HEK293 (cell line): Measurements from ENCODE around the gene AGPAT4.

ENCODE experiments used
- CTCF ChIA-PET: fragments of 350-600 bp; formaldehyde crosslinking; extraction: SDS; loops from one replicate; lab custom pipeline; 2021; ENCODE audit warnings: antibody characterized with exemption; lab: Yijun Ruan, JAX
- POLR2A ChIA-PET: fragments of 300-600 bp; formaldehyde crosslinking; extraction: SDS; loops from one replicate; lab custom pipeline; 2020; ENCODE audit warnings: antibody characterized with exemption, inconsistent platforms; lab: Yijun Ruan, JAX
- H3K27ac ChIP-seq: fragments of 200-500 bp; sonication (Bioruptor generic); 2 replicates; pipeline ENCODE4 v1.5.1; 2014; ENCODE audit warnings: low read depth, low read length, control low read depth, inconsistent platforms; ENCODE audit errors: extremely low read depth
- H3K36me3 ChIP-seq, 2 experiments: fragments of 200-500 bp in 1 of 2; sonication (Bioruptor generic) in 1 of 2; 1 replicate in 1 of 2; 2 replicates in 1 of 2; pipeline ENCODE4 v1.5.1; 2014 to 2017; ENCODE audit warnings: inconsistent platforms in 2 of 2, low read length in 2 of 2; ENCODE audit not compliant: control insufficient read depth in 2 of 2, insufficient read depth in 1 of 2
- H3K4me1 ChIP-seq: fragments of 200-500 bp; sonication (Bioruptor generic); 2 replicates; pipeline ENCODE4 v1.5.1; 2014; ENCODE audit warnings: mild to moderate bottlenecking, low read length, inconsistent platforms; ENCODE audit not compliant: control insufficient read depth, insufficient read depth
- H3K4me3 ChIP-seq: 2 replicates; pipeline ENCODE4 v1.5.1; 2011; ENCODE audit warnings: low read depth, mild to moderate bottlenecking, control low read depth, low read length, moderate library complexity
- H3K9me3 ChIP-seq: fragments of 200-500 bp; sonication (Bioruptor generic); 2 replicates; pipeline ENCODE4 v1.5.1; 2014; ENCODE audit warnings: low read depth, low read length, inconsistent platforms; ENCODE audit not compliant: control insufficient read depth, insufficient read depth
- GFI1B ChIP-seq: fragments of 450-650 bp; formaldehyde crosslinking; IDR thresholded peaks from 2 replicates; pipeline ENCODE4 v1.5.1; 2016; ENCODE audit warnings: missing biosample characterization, missing genetic modification characterization
- GLI4 ChIP-seq: fragments of 450-650 bp; formaldehyde crosslinking; IDR thresholded peaks from 2 replicates; pipeline ENCODE4 v1.5.1; 2016; ENCODE audit warnings: missing biosample characterization, missing genetic modification characterization
- MYNN ChIP-seq: fragments of 450-650 bp; formaldehyde crosslinking; IDR thresholded peaks from 2 replicates; pipeline ENCODE4 v1.5.1; 2016; ENCODE audit warnings: missing biosample characterization, missing genetic modification characterization, borderline replicate concordance
- SP3 ChIP-seq: fragments of 450-650 bp; formaldehyde crosslinking; IDR thresholded peaks from 2 replicates; pipeline ENCODE4 v1.5.1; 2016; ENCODE audit warnings: missing biosample characterization, missing genetic modification characterization
- ZNF140 ChIP-seq: fragments of 450-650 bp; formaldehyde crosslinking; IDR thresholded peaks from 2 replicates; pipeline ENCODE4 v1.5.1; 2016; ENCODE audit warnings: missing biosample characterization, missing genetic modification characterization
- ZNF530 ChIP-seq: fragments of 450-650 bp; formaldehyde crosslinking; IDR thresholded peaks from 2 replicates; pipeline ENCODE4 v1.5.1; 2016; ENCODE audit warnings: low read depth, missing biosample characterization, missing genetic modification characterization
- ZNF571 ChIP-seq: fragments of 450-650 bp; formaldehyde crosslinking; IDR thresholded peaks from 2 replicates; pipeline ENCODE4 v1.5.0; 2017; ENCODE audit warnings: missing biosample characterization, missing genetic modification characterization
- ZNF610 ChIP-seq: fragments of 450-650 bp; formaldehyde crosslinking; IDR thresholded peaks from 2 replicates; pipeline ENCODE4 v1.5.1; 2016; ENCODE audit warnings: missing biosample characterization, missing genetic modification characterization, borderline replicate concordance
- ZNF626 ChIP-seq: fragments of 450-650 bp; sonication (Bioruptor Pico); formaldehyde crosslinking; IDR thresholded peaks from 2 replicates; pipeline ENCODE4 v1.5.1; 2018; ENCODE audit warnings: missing biosample characterization, missing genetic modification characterization, inconsistent platforms
- ZNF777 ChIP-seq: fragments of 450-650 bp; formaldehyde crosslinking; IDR thresholded peaks from 2 replicates; pipeline ENCODE4 v1.5.1; 2017; ENCODE audit warnings: missing biosample characterization, missing genetic modification characterization, borderline replicate concordance
- ZNF837 ChIP-seq: fragments of 450-650 bp; formaldehyde crosslinking; IDR thresholded peaks from 2 replicates; pipeline ENCODE4 v1.5.1; 2016; ENCODE audit warnings: missing biosample characterization, missing genetic modification characterization
- ZNF843 ChIP-seq: fragments of 450-650 bp; formaldehyde crosslinking; IDR thresholded peaks from 2 replicates; pipeline ENCODE4 v1.5.1; 2016; ENCODE audit warnings: missing biosample characterization, missing genetic modification characterization
- TF ChIP-seq, protein P1 (sequence below): fragments of 450-650 bp; formaldehyde crosslinking; IDR thresholded peaks from 2 replicates; pipeline ENCODE4 v1.5.1; 2016; ENCODE audit warnings: missing biosample characterization, missing genetic modification characterization, low read depth
- TF ChIP-seq, protein P2 (sequence below): fragments of 450-650 bp; formaldehyde crosslinking; IDR thresholded peaks from 2 replicates; pipeline ENCODE4 v1.5.1; 2017; ENCODE audit warnings: missing biosample characterization, missing genetic modification characterization
- TF ChIP-seq, protein P3 (sequence below): fragments of 450-650 bp; formaldehyde crosslinking; IDR thresholded peaks from 2 replicates; pipeline ENCODE4 v1.5.1; 2017; ENCODE audit warnings: missing biosample characterization, missing genetic modification characterization
- TF ChIP-seq, protein P4 (sequence below): fragments of 450-650 bp; formaldehyde crosslinking; IDR thresholded peaks from 2 replicates; pipeline ENCODE4 v1.5.1; 2016; ENCODE audit warnings: missing biosample characterization, missing genetic modification characterization

The AGPAT4 gene

DNA sequence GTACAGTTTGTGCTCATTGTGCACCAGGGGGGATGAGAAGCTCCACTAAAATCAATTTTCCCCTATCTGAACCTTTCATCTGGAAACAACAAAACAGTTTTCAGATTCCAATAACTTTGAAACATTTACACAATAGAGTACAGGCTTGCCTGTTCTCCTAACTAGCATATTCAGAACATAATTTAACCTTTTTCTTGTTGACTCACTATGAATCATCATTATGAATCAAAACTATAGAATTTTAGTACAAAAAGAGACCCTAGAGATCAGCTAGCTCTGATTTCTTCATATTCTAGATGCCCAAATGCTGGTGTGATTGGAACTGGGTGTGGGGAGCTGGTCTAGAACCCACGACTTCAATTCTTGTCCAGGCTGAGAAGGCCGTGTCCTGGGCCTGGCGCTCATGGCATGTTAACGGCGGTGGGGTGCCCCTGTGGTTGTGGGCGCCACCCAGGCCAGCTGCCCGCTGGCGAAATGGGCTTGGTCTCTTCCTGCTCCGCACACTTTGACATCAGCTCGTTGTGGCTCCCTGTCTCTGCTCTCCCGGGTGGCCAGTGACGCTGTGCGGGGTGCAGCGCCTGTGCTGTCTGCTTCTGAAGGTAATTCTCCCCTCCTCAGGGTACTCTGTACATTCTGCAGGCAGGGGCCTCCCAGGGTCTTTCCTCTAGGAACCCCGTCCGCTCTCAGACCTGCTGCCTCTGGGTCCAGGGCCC lies 29.9 kb upstream of the AGPAT4 start (continued):
- TF ChIP-seq, protein P1, sequence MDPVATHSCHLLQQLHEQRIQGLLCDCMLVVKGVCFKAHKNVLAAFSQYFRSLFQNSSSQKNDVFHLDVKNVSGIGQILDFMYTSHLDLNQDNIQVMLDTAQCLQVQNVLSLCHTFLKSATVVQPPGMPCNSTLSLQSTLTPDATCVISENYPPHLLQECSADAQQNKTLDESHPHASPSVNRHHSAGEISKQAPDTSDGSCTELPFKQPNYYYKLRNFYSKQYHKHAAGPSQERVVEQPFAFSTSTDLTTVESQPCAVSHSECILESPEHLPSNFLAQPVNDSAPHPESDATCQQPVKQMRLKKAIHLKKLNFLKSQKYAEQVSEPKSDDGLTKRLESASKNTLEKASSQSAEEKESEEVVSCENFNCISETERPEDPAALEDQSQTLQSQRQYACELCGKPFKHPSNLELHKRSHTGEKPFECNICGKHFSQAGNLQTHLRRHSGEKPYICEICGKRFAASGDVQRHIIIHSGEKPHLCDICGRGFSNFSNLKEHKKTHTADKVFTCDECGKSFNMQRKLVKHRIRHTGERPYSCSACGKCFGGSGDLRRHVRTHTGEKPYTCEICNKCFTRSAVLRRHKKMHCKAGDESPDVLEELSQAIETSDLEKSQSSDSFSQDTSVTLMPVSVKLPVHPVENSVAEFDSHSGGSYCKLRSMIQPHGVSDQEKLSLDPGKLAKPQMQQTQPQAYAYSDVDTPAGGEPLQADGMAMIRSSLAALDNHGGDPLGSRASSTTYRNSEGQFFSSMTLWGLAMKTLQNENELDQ (tag by site-specific recombination): no peak
- TF ChIP-seq, protein P2, sequence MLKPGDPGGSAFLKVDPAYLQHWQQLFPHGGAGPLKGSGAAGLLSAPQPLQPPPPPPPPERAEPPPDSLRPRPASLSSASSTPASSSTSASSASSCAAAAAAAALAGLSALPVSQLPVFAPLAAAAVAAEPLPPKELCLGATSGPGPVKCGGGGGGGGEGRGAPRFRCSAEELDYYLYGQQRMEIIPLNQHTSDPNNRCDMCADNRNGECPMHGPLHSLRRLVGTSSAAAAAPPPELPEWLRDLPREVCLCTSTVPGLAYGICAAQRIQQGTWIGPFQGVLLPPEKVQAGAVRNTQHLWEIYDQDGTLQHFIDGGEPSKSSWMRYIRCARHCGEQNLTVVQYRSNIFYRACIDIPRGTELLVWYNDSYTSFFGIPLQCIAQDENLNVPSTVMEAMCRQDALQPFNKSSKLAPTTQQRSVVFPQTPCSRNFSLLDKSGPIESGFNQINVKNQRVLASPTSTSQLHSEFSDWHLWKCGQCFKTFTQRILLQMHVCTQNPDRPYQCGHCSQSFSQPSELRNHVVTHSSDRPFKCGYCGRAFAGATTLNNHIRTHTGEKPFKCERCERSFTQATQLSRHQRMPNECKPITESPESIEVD (tag by site-specific recombination): no peak
- TF ChIP-seq, protein P3, sequence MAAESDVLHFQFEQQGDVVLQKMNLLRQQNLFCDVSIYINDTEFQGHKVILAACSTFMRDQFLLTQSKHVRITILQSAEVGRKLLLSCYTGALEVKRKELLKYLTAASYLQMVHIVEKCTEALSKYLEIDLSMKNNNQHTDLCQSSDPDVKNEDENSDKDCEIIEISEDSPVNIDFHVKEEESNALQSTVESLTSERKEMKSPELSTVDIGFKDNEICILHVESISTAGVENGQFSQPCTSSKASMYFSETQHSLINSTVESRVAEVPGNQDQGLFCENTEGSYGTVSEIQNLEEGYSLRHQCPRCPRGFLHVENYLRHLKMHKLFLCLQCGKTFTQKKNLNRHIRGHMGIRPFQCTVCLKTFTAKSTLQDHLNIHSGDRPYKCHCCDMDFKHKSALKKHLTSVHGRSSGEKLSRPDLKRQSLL (tag by site-specific recombination): no peak

DNA sequence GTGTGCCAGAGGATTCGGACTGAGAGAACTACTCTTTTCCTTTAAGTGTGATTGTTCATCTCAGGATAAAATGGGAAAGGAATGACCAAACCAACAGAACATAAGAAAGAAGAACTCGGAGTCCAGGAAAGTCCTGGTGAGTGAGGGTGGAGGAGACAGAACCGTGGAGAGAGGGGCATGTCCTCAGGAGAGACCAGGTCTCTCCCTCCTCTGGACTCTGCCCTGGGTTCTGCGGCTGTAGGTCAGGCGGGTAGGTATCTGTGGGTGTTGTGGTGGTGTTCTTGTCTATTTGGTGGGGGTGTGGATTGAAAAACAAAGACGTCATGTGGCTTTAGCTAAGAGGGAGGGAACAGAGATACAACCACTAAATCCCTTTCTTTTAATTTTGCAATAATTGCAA lies 29.1 kb upstream of the AGPAT4 start:
- Histone ChIP-seq H3K27ac (no peak overlapping the region), H3K36me3 (no peaks in the 10 kb centered on the region), H3K4me3 (no peak overlapping the region), H3K4me1 (no peaks in the 10 kb centered on the region), H3K9me3 (no peaks in the 10 kb centered on the region)
- no peak for TF ChIP-seq ZNF571 (tag by site-specific recombination)
- TF ChIP-seq ZNF140 (tag by site-specific recombination): no peak
- TF ChIP-seq SP3 (tag by site-specific recombination): no peak
- TF ChIP-seq ZNF626 (tag by site-specific recombination): no peak
- TF ChIP-seq ZNF610: no peak
- ChIA-PET POLR2A (no interaction called here), CTCF (interaction anchor here (0.7 kb wide), 1 partner anchor 67 kb away, joined by 3 read pairs; no protein-coding TSS in a partner anchor)

DNA sequence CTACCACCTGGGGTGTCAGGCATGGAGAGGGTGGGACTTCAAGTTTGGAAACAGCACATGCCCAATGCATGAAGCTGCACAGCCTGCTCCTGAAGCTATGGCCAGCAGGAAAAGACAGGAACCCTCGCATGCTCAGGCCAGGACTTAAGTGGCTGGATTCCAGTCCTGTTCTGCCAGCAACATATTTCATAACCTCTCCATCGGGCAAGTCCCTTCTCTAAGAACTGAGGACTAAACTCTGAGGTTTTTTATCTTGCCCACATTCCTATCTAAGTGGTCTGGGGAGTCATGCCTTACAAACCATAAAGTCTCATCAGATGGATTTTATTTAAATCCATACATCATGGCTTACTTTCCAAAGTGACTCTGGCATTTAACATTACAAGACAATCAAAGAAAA lies 27.5 kb upstream of the AGPAT4 start:
- POLR2A ChIA-PET: interaction anchor here (0.7 kb wide), 1 partner anchor 632 kb away, joined by 4 read pairs; no protein-coding TSS in a partner anchor
- Histone ChIP-seq H3K4me1 (no peaks in the 10 kb centered on the region), H3K4me3 (no peak overlapping the region), H3K36me3 (no peaks in the 10 kb centered on the region), H3K9me3 (no peaks in the 10 kb centered on the region), H3K27ac (no peak overlapping the region)
- TF ChIP-seq GLI4 (tag by site-specific recombination) (no peak), GFI1B (tag by site-specific recombination) (no peak), MYNN (tag by site-specific recombination) (no peak), ZNF626 (tag by site-specific recombination) (no peak), ZNF837 (no peak), ZNF843 (tag by site-specific recombination) (no peak), ZNF777 (tag by site-specific recombination) (no peak), ZNF530 (tag by site-specific recombination) (no peak)
- TF ChIP-seq, protein P4, sequence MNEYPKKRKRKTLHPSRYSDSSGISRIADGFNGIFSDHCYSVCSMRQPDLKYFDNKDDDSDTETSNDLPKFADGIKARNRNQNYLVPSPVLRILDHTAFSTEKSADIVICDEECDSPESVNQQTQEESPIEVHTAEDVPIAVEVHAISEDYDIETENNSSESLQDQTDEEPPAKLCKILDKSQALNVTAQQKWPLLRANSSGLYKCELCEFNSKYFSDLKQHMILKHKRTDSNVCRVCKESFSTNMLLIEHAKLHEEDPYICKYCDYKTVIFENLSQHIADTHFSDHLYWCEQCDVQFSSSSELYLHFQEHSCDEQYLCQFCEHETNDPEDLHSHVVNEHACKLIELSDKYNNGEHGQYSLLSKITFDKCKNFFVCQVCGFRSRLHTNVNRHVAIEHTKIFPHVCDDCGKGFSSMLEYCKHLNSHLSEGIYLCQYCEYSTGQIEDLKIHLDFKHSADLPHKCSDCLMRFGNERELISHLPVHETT (tag by site-specific recombination): no peak
- CTCF ChIA-PET: interaction anchor here (0.6 to 0.7 kb wide), 2 partner anchors 73 to 195 kb away, joined by 3 to 5 read pairs; no protein-coding TSS in a partner anchor
